NT2/D1 (cell line): ENCODE results near the gene SETDB2.

ENCODE experiments used
- SUZ12 ChIP-seq: IDR thresholded peaks from 2 replicates; pipeline ENCODE4 v1.6.1; 2011; ENCODE audit not compliant: insufficient read length, insufficient read depth; ENCODE audit errors: extremely low read depth
- YY1 ChIP-seq: IDR thresholded peaks from 2 replicates; pipeline ENCODE4 v1.6.1; 2011; ENCODE audit not compliant: insufficient read length, insufficient read depth
- ZNF274 ChIP-seq: IDR thresholded peaks from 2 replicates; pipeline ENCODE4 v1.6.1; 2011; ENCODE audit warnings: mild to moderate bottlenecking, low read depth, low read length

DNA sequence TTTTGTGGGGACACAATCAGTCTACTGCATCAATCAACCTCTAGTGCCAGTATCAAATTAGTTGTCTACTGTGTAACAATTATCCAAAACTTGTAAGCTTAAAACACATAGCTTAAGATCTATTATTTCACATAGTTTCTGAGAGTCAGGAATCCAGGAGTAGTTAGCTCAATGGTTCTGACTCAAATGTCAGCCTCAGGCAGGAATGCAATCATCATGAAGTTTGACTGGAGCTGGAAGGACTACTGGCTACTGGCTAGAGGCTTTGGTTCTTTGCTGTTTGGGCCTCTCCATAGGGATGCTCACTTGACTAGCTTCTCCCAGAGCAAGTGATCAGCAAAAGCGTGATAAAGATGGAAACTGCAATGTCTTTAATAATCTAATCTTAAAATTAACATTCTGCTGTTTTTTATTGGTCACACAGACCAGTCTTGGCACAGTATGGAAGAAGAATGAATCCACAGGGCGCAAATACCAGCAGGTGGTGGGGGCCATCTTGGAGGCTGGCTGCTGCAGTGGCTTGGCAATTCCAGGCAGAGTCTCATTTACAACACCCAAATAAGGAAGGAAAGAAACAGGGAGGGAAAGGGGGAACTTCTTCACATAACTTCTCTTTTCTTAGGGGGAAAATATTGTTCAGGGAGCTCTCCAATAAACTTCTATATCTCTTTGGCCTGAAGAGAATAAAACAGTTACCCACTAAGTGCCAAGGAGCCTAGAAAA, 15.9 kb upstream of the SETDB2 start:
- TF ChIP-seq SUZ12 (no peak), YY1 (no peak), ZNF274 (no peak)
